ENCODE results near the gene CXCL11. TPM values are rescaled to one million over a fixed set of nuclear protein-coding genes. Genes with fewer than 3 reads are reported as not detected.

The CXCL11 gene
- polyA plus RNA-seq, 1 donor from 2014 or later: 0.33 TPM

GRCh38 chr4:76074468-76074867 is 38.6 kb upstream of the CXCL11 start, which contains the start of gene ART3:
ART3 (plus strand) TSS chr4:76074709; CDS start chr4:76075890, 1,181 bp downstream.
- Histone ChIP-seq H3K9ac (ENCODE audit: low read length) (no peak within 1 kb of the TSS), H3K36me3 (ENCODE audit: insufficient read depth, low read length) (no peaks in the 10 kb centered on the region), H3K27me3 (ENCODE audit: insufficient read depth, low read depth, low read length) (no peaks in the 10 kb centered on the region), H3K9me3 (ENCODE audit: low read length) (no peaks in the 10 kb centered on the region), H4K20me1 (ENCODE audit: insufficient read depth) (no peaks in the 10 kb centered on the region), H3K9me2 (ENCODE audit: insufficient read depth, low read length) (no peaks in the 10 kb centered on the region), H3K4me2 (ENCODE audit: low read length) (no peak within 1 kb of the TSS), H2AFZ (ENCODE audit: low read depth, low read length) (no peak within 1 kb of the TSS), H3F3A (ENCODE audit: insufficient read depth, low read length, poor library complexity, severe bottlenecking) (no peaks in the 10 kb centered on the region), H3K27ac (ENCODE audit: low read length) (no peak within 1 kb of the TSS), H3K4me3 (ENCODE audit: low read length) (no peak within 1 kb of the TSS), H3K79me2 (replicated peaks; ENCODE audit: insufficient read depth, low read length) (no peaks in the 10 kb centered on the region)
- TF ChIP-seq SMC3 (conservative IDR thresholded peaks at IDR 0.05; ENCODE audit: poor library complexity) (no peak), RAD21 (conservative IDR thresholded peaks at IDR 0.05) (no peak), TAF1 (IDR thresholded peaks at IDR 0.05; ENCODE audit: low read depth) (no peak), EP300 (conservative IDR thresholded peaks at IDR 0.05; ENCODE audit: poor library complexity, severe bottlenecking) (no peak)

- H3K27ac ChIP-seq (ENCODE audit: low read length): no peak overlapping the region
- H3F3A ChIP-seq (ENCODE audit: insufficient read depth, low read length, poor library complexity, severe bottlenecking): no peaks in the 10 kb centered on the region
- no peaks in the 10 kb centered on the region for H3K27me3 ChIP-seq (ENCODE audit: insufficient read depth, low read depth, low read length)
- no peaks in the 10 kb centered on the region for H3K36me3 ChIP-seq (ENCODE audit: insufficient read depth, low read length)
- no peaks in the 10 kb centered on the region for H3K79me2 ChIP-seq (replicated peaks; ENCODE audit: insufficient read depth, low read length)
- TF ChIP-seq TAF1 (IDR thresholded peaks at IDR 0.05; ENCODE audit: low read depth): no peak
- TF ChIP-seq RAD21 (conservative IDR thresholded peaks at IDR 0.05): no peak
- TF ChIP-seq SMC3 (conservative IDR thresholded peaks at IDR 0.05; ENCODE audit: poor library complexity): no peak
- no peak for TF ChIP-seq EP300 (conservative IDR thresholded peaks at IDR 0.05; ENCODE audit: poor library complexity, severe bottlenecking)
- no peak for TF ChIP-seq CTCF (IDR thresholded peaks at IDR 0.05; ENCODE audit: poor library complexity, severe bottlenecking)
- no peak for TF ChIP-seq POLR2AphosphoS5 (IDR thresholded peaks at IDR 0.05)
- TF ChIP-seq MXI1 (conservative IDR thresholded peaks at IDR 0.05; ENCODE audit: poor library complexity, severe bottlenecking): no peak
- TF ChIP-seq EZH2 (IDR thresholded peaks at IDR 0.05; ENCODE audit: borderline replicate concordance, insufficient read depth, low read length, poor library complexity, severe bottlenecking): no peak
- no peak for TF ChIP-seq REST (IDR thresholded peaks at IDR 0.05; ENCODE audit: borderline replicate concordance)
- H2AFZ ChIP-seq (ENCODE audit: low read depth, low read length): no peak overlapping the region
- H4K20me1 ChIP-seq (ENCODE audit: insufficient read depth): no peaks in the 10 kb centered on the region
- H3K9me3 ChIP-seq (ENCODE audit: low read length): no peaks in the 10 kb centered on the region
- no peak overlapping the region for H3K4me3 ChIP-seq (ENCODE audit: low read length)
- H3K9ac ChIP-seq (ENCODE audit: low read length): no peak overlapping the region
- H3K4me2 ChIP-seq (ENCODE audit: low read length): no peak overlapping the region
- no peaks in the 10 kb centered on the region for H3K9me2 ChIP-seq (ENCODE audit: insufficient read depth, low read length)
These were observed 36.9 kb upstream of the CXCL11 start for GRCh38 chr4:76072760-76073159.
